HG03097 (cell line): Measurements from ENCODE around the gene MFAP3.
"Not testable (repeated sequence)": the region's sequence is repeated elsewhere in the genome, so short reads cannot be mapped to it uniquely, and the experiment has no call there.

Source experiments
- ATAC-seq: cut with Tn5 transposase; IDR thresholded peaks from one replicate; pipeline ENCODE4 v1.9.1; 2021; ENCODE audit not compliant: unreplicated experiment, low FRiP score

MFAP3 gene

GRCh38 chr5:154038707-154039457, at the start of gene MFAP3, which contains the start of gene FAM114A2:
MFAP3 (plus strand) TSS chr5:154038967; CDS start chr5:154049723, 10,756 bp downstream.
FAM114A2 (minus strand) TSS chr5:154038910; CDS start chr5:154034953, 3,957 bp downstream.
- ATAC-seq = peak; percentile 99

GRCh38 chr5:153991168-153991567, 47.6 kb upstream of the MFAP3 start:
- no peak for ATAC-seq

DNA sequence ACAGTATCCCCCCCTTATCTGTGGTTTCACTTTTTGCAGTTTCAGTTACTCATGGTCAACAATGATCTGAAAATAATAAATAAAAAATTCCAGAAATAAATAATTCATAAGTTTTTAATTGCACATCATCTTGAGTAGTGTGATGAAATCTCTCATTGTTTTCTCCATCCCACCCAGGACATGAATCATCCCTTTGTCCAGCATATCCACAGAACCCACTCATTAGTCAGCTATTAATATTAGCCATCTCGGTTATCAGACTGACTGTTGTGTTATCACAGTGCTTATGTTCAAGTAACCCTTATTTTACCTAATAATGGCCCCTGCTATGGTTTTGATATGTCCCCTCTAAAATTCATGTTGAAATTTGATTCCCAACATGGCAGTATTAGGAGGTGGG, 40.8 kb upstream of the MFAP3 start:
- ATAC-seq = no peak

GRCh38 chr5:153998768-153999167, 40.0 kb upstream of the MFAP3 start:
- no peak for ATAC-seq

DNA sequence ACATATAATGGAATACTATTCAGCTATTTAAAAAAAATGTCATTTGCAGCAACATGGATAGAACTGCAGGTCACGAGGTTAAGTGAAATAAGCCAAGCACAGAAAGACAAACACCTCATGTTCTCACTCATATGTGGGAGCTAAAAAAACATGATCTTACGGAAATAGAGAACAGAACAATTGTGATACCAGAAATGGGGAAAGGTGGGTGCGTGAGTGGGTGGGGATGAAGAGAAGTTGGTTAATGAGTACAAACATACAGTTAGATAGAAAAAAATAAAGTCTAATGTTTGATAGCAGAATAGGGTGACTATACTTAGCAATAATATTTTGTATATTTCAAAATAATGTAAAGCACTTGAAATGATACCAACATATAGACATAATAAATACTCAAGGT, 38.8 kb upstream of the MFAP3 start:
- ATAC-seq = no peak

GRCh38 chr5:154000703-154001102, 38.1 kb upstream of the MFAP3 start:
- no peak for ATAC-seq

- ATAC-seq = no peak
Measured at GRCh38 chr5:154002093-154002492, 36.7 kb upstream of the MFAP3 start.

GRCh38 chr5:154002511-154003020, 36.2 kb upstream of the MFAP3 start:
- ATAC-seq = no peak

- no peak for ATAC-seq
Measured at GRCh38 chr5:154005648-154006047, 33.1 kb upstream of the MFAP3 start.

GRCh38 chr5:154010660-154011059, 28.1 kb upstream of the MFAP3 start:
- no peak for ATAC-seq

- no peak for ATAC-seq
Measured at GRCh38 chr5:154015071-154015693, 23.6 kb upstream of the MFAP3 start.

DNA sequence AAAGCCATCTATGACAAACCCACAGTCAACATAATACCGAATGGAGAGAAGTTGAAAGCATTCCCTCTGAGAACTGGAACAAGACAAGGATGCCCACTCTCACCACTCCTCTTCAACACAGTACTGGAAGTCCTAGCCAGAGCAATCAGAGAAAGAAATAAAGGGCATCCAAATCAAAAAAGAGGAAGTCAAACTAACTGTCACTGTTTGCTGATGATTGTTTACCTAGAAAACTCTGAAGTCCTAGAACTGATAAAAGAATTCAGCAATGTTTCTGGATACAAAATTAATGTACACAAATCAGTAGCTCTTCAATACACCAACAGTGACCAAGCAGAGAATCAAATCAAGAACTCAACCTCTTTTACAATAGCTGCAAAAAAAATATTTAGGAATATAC, 19.8 kb upstream of the MFAP3 start:
- ATAC-seq = not testable (repeated sequence)

GRCh38 chr5:154025951-154026350, 12.8 kb upstream of the MFAP3 start:
- no peak for ATAC-seq

- no peak for ATAC-seq
Measured at GRCh38 chr5:154031937-154032489, 6.8 kb upstream of the MFAP3 start.

DNA sequence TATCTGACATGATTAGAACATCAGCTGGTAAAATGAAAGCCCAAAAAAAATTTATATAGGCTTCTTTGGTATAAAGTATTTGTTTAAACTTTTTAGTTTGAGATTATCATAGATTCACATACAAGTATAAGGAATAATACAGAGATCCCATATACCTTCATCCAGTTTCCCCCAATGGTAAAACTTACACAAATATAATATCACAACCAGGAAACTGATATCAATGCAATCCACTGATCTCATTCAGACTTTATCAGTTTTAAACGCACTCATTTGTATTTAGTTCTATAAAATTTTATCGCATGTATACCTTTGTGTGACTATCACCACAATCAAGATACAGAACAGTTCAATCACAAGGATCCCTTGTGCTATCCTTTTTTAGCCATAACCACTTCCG, 3.8 kb upstream of the MFAP3 start:
- no peak for ATAC-seq

- ATAC-seq = peak; percentile 36
Measured at GRCh38 chr5:154038261-154038706, 483 bp upstream of the MFAP3 start.

DNA sequence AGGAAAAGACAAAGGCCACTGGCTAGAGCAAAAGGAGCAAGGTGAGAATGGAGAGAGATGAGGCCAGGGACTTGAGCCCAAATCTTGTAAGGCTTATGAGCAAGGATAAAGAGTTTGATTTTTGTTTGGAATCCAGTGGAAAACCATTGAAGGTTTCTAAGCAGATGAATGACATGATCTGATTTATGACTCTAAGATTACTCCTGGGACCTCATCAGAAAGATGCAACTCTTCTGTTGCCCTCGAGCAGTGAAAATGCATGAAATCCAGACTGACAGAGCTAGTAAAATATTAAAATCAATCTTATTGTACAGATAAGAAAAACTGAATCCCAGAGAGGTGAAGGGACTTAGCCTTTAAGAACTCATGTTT, 677 bp downstream of the MFAP3 start:
- no peak for ATAC-seq

GRCh38 chr5:154042766-154043165, 4.0 kb downstream of the MFAP3 start:
- no peak for ATAC-seq

DNA sequence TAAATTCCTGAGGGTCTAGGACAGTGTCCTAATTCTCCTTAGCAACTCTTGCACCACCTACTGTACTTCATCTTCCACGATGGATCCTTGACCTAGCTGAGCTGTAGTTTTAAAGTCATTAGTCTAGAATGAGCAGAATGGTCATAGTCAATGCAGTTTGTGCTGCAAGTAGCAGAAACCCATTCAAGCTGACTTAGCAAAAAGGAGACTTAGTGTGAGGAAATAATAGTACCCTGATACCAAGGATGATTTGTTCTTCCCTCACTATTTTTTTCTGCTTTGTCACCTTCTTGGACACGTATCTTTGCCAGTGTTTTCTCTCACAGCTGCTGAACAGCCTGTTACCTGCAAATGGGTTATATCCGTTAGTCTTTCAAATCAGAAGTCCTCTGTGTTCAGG, 5.3 kb downstream of the MFAP3 start:
- no peak for ATAC-seq

DNA sequence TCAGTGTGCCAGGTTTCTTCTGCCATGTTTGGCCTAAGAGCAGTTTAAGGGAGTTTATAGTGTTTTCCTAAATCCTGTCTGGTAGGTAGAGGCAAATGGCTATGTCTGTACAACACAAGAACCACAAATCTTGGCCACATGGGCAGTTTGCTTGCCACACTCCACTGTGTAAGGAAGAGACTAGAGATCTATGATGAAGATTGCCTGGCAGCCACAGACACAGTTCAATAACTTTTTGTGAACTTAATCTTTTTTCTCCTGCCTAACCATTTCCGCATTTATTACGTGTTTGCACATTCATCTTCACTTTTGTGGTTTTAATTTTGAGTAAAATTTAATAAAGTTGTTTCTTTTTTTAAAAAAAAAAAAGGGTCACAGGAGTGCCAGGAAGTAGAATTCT, 5.8 kb downstream of the MFAP3 start:
- no peak for ATAC-seq

DNA sequence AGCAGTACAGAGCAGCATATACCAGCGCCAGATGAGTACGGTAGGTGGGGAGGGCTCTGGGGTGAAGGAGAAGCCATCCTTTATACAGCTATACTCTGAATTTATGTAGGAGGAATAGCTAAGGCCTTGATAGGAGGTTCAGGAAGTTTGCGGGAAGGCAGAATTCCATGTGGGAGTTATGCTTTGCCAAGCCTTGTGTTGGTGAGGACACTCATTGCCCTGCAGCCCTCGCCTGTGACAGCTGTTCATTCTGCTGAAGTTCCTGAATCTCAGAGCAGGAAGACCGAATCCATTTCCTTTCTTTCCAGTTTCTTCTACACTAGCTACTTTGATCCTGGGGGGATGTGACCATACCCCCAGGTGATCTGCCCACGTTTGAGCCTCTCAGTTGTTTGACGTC, 7.7 kb downstream of the MFAP3 start:
- ATAC-seq = no peak

DNA sequence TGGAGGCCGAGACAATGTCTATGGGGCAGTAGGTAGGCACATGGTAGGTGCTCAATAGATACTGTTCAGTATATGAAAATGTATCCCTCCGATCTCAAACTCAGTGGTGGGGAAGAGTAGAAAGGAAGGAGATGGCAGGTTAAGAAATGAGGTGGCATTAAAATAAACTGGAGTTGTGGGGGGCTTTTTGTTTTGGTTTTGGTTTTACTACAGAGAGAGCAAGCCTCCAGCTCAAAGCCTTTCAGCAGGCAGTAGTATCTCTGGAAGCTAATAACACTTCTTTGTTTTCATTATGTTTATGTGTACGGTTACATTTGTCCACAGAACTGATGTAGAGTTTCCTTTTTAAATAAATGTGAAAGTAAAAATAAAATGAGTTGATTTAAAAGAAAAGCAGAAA, 8.6 kb downstream of the MFAP3 start:
- ATAC-seq = no peak
